Esophagus squamous epithelium (tissue), 4 donors: ENCODE results near the gene TM4SF18.

Source experiments
- POLR2A ChIP-seq, 4 donors: fragments of 450-650 bp; IDR thresholded peaks; one replicate each; pipeline ENCODE4 v1.6.1; 2017; ENCODE audit warnings: antibody characterized with exemption in 4 of 4, mild to moderate bottlenecking in 4 of 4, moderate library complexity in 3 of 4
- TF ChIP-seq, protein P1 (sequence below), 6 experiments: fragments of 450-650 bp in 4 of 6; fragments of 200-600 bp in 2 of 6; sonication (generic) in 2 of 6; IDR thresholded peaks; one replicate each; pipeline ENCODE4 v1.5.1; 2016 to 2019; ENCODE audit warnings: antibody characterized with exemption in 6 of 6, mild to moderate bottlenecking in 4 of 6, moderate library complexity in 4 of 6

DNA sequence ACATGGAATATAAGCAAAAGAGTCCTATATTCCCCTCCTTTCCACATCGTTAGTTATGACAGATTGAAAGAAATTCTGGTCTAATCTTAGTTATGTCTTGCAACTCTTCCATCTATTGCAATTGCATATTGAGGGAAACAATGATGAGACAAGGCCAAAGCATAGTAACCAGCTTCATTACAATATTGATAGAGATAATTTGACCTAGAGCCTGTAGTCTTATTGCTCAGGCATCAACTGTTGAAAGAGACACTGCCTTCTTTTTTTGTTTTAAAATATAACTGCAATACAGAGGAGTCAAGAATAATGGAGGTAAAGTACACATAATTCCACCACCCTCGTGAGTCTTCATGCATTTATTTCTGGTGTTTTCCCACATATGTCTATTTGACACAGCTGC lies 2.0 kb downstream of the TM4SF18 start:
- TF ChIP-seq POLR2A (IDR thresholded peaks at IDR 0.05), result no peak
- TF ChIP-seq, protein P1, sequence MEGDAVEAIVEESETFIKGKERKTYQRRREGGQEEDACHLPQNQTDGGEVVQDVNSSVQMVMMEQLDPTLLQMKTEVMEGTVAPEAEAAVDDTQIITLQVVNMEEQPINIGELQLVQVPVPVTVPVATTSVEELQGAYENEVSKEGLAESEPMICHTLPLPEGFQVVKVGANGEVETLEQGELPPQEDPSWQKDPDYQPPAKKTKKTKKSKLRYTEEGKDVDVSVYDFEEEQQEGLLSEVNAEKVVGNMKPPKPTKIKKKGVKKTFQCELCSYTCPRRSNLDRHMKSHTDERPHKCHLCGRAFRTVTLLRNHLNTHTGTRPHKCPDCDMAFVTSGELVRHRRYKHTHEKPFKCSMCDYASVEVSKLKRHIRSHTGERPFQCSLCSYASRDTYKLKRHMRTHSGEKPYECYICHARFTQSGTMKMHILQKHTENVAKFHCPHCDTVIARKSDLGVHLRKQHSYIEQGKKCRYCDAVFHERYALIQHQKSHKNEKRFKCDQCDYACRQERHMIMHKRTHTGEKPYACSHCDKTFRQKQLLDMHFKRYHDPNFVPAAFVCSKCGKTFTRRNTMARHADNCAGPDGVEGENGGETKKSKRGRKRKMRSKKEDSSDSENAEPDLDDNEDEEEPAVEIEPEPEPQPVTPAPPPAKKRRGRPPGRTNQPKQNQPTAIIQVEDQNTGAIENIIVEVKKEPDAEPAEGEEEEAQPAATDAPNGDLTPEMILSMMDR (IDR thresholded peaks at IDR 0.05), result no peak
